ENCODE results near the gene ROBO2.

ROBO2 gene

DNA sequence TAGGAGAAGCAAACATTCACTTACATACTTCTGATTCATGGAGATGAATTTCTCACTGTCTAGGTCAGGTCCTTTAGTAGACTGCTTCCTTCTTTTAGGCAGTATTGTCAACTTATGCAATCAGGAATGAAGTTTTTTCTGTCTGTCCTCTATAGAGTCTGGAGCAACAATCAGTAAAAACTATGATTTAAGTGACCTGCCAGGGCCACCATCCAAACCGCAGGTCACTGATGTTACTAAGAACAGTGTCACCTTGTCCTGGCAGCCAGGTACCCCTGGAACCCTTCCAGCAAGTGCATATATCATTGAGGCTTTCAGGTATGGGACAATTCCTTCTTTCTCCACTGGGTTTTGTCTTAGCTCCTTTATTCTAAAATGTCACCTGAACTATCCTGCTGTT, 523.1 kb downstream of the ROBO2 start:
- ChIA-PET CTCF (interaction anchor here (0.8 kb wide), 1 partner anchor 9 kb away, joined by 3 read pairs; no protein-coding TSS in a partner anchor), POLR2A (no interaction called here)
- DNase-seq (ENCODE audit: extremely low spot score), result no peak
- TF ChIP-seq, protein P1, sequence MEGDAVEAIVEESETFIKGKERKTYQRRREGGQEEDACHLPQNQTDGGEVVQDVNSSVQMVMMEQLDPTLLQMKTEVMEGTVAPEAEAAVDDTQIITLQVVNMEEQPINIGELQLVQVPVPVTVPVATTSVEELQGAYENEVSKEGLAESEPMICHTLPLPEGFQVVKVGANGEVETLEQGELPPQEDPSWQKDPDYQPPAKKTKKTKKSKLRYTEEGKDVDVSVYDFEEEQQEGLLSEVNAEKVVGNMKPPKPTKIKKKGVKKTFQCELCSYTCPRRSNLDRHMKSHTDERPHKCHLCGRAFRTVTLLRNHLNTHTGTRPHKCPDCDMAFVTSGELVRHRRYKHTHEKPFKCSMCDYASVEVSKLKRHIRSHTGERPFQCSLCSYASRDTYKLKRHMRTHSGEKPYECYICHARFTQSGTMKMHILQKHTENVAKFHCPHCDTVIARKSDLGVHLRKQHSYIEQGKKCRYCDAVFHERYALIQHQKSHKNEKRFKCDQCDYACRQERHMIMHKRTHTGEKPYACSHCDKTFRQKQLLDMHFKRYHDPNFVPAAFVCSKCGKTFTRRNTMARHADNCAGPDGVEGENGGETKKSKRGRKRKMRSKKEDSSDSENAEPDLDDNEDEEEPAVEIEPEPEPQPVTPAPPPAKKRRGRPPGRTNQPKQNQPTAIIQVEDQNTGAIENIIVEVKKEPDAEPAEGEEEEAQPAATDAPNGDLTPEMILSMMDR (IDR thresholded peaks at IDR 0.05; ENCODE audit: control extremely low read depth, extremely low read depth, low read depth, missing control alignments), result no peak

DNA sequence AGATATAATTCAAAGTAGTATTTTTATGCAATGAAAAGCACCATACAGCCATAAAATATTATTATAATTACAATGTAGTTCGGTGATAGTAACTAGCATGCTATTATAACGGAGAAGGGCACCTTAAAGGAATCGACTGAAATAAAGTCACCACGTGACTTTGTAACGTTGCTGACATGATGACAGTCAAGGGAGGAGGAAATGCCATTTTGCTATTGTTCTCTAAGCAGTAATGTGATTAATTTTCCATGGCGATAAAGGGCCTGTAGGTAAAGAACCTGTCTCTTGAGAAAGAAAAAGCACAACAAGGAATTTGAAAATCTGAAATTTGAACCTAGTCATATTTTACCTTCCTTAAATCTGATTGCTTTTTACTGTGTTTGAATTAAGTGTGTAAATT, 526.2 kb downstream of the ROBO2 start:
- ChIA-PET POLR2A (no interaction called here), CTCF (no interaction called here)
- DNase-seq (ENCODE audit: extremely low spot score), result no peak
- TF ChIP-seq, protein P1 (IDR thresholded peaks at IDR 0.05; ENCODE audit: control extremely low read depth, extremely low read depth, low read depth, missing control alignments), result no peak

DNA sequence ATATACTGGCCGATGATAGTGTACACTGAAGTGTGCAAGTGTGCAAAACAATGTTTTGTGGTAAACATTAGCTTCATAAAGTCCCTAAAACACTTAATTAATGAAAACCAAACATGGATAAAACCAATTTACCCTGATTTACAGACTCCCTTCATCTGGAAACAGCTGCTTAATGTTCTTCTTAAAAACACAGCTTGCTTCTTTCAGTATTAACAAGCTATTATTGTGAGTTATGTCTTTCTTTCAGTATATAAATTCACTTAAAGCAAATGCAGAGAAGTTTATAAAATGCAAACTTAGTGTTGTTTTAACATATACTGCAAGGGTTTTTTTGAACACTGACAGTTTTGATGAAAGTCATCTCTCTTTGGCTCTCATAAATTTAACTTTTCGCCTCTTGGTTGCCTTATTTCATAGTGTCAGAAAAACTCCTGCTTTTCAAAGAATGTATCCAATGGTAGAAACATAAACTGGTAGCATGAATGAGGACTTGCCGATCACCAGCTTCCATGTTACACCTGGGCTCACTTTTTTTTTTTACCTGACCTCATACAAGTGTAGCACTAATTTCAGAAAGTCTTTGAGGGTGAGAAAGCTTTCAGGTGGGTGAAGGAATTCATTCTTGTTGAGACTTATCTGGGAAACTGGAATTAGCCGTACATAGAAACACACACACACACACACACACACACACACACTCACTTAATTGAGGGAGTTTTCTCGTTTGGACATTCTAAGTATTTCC, 532.2 kb downstream of the ROBO2 start:
- TF ChIP-seq, protein P1 (IDR thresholded peaks at IDR 0.05; ENCODE audit: control extremely low read depth, extremely low read depth, low read depth, missing control alignments), result no peak
- DNase-seq (ENCODE audit: extremely low spot score), result no peak
- ChIA-PET POLR2A (no interaction called here), CTCF (interaction anchor here (0.9 to 1.5 kb wide), 4 partner anchors 10 to 14 kb away, joined by 3 read pairs; no protein-coding TSS in a partner anchor)

GRCh38 chr3:77577264-77577663, 537.4 kb downstream of the ROBO2 start:
- ChIA-PET CTCF (no interaction called here), POLR2A (no interaction called here)
- TF ChIP-seq, protein P1 (IDR thresholded peaks at IDR 0.05; ENCODE audit: control extremely low read depth, extremely low read depth, low read depth, missing control alignments), result no peak
- no peak for DNase-seq (ENCODE audit: extremely low spot score)

DNA sequence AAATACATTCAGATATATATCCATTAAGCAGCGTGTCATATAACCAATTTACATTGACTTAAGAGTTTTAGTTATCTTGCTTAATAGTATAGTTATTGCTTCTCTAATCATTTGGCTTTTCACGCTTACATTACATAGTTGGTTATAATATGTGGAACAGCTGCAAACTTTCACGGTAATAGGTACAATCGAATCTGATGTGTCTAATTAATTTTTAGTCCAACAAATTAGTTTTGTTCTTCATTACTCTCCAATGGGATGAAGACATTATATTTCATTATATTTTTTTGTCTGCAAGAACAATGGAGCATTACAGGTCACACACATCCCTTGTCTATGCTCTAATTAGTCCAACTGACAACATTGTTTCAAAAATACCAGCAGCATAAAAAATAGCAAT, 546.3 kb downstream of the ROBO2 start:
- ChIA-PET POLR2A (no interaction called here), CTCF (interaction anchor here (0.9 kb wide), 1 partner anchor 13 kb away, joined by 3 read pairs; no protein-coding TSS in a partner anchor)
- TF ChIP-seq, protein P1 (IDR thresholded peaks at IDR 0.05; ENCODE audit: control extremely low read depth, extremely low read depth, low read depth, missing control alignments), result no peak
- no peak for DNase-seq (ENCODE audit: extremely low spot score)

DNA sequence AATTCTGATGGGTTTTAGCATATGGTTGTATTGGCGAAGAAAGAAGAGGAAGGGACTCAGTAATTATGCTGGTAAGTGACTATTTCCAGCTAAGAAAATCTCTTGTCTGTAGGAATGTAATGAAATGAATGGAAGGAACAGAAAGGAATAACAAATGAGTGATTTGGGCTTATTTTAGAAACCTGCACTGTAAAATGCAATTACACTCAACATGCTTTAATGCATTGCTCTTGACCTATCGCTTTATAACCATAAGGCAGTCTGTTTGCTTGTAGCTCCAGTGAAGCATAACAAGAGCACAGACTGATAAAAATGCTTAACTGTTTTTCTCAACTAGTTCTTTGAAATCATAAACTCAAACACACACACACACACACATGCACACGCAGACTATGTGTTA, 549.0 kb downstream of the ROBO2 start:
- DNase-seq (ENCODE audit: extremely low spot score), result no peak
- ChIA-PET POLR2A (no interaction called here), CTCF (no interaction called here)
- TF ChIP-seq, protein P1 (IDR thresholded peaks at IDR 0.05; ENCODE audit: control extremely low read depth, extremely low read depth, low read depth, missing control alignments), result no peak

Measured in GM10248 (cell line).